ENCODE data around the gene FGFR3. TPM values are rescaled to one million over a fixed set of nuclear protein-coding genes. Genes with fewer than 3 reads are reported as not detected.

The FGFR3 gene
- total RNA-seq, 4 donors from 2014 or later, result 45.4 to 168 (median 92.4) TPM

DNA sequence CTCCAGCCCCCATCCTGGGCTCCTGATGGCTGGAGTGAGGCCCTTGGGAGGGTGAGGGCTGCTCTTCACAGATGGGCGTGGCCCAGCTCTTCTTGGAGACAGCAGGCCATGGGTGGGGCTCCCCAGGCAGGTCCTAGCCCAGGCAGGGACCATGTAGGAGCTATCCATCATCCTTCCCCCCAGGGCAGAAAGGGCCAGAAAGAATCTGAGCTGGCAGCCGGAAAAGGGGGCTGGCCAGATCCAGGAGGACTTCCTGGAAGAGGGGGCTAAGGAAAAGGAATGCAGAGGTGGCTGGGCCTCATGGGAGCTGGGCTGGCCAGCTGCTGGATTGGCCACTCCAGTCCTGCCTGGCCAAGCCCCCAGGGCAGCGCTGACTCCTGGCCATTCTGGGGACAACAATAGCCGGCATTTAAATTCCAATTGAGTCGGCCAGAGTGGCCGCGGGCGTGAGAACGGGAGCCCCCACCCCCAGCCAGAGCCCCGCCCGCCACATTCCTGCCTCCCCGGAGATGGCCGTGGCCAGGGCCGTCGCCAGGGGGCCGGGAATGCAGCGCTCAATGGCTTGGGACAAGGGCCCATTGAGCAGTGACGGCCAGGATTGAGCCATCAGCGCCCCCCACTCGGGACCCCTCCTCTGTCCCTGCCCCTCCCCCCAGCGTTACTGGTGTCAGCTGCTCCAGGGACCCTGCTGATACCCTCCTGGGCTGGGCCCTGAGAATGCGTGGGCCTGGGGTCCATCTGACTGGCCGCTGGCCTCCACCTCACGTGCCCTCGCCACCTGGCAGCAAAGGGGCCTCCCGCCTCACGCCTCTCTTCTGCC, 15.1 kb upstream of the FGFR3 start:
- no peaks in the 10 kb centered on the region for H3K4me1 ChIP-seq
- no peak overlapping the region for H3K27ac ChIP-seq
- no peaks in the 10 kb centered on the region for H3K9me3 ChIP-seq
- H3K4me3 ChIP-seq, result no peak overlapping the region
- no peak for DNase-seq
- no peaks in the 10 kb centered on the region for H3K36me3 ChIP-seq
- H3K27me3 ChIP-seq, result no peaks in the 10 kb centered on the region
- TF ChIP-seq, protein P1, sequence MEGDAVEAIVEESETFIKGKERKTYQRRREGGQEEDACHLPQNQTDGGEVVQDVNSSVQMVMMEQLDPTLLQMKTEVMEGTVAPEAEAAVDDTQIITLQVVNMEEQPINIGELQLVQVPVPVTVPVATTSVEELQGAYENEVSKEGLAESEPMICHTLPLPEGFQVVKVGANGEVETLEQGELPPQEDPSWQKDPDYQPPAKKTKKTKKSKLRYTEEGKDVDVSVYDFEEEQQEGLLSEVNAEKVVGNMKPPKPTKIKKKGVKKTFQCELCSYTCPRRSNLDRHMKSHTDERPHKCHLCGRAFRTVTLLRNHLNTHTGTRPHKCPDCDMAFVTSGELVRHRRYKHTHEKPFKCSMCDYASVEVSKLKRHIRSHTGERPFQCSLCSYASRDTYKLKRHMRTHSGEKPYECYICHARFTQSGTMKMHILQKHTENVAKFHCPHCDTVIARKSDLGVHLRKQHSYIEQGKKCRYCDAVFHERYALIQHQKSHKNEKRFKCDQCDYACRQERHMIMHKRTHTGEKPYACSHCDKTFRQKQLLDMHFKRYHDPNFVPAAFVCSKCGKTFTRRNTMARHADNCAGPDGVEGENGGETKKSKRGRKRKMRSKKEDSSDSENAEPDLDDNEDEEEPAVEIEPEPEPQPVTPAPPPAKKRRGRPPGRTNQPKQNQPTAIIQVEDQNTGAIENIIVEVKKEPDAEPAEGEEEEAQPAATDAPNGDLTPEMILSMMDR (IDR thresholded peaks at IDR 0.05), result no peak
- TF ChIP-seq POLR2A (IDR thresholded peaks at IDR 0.05), result no peak

DNA sequence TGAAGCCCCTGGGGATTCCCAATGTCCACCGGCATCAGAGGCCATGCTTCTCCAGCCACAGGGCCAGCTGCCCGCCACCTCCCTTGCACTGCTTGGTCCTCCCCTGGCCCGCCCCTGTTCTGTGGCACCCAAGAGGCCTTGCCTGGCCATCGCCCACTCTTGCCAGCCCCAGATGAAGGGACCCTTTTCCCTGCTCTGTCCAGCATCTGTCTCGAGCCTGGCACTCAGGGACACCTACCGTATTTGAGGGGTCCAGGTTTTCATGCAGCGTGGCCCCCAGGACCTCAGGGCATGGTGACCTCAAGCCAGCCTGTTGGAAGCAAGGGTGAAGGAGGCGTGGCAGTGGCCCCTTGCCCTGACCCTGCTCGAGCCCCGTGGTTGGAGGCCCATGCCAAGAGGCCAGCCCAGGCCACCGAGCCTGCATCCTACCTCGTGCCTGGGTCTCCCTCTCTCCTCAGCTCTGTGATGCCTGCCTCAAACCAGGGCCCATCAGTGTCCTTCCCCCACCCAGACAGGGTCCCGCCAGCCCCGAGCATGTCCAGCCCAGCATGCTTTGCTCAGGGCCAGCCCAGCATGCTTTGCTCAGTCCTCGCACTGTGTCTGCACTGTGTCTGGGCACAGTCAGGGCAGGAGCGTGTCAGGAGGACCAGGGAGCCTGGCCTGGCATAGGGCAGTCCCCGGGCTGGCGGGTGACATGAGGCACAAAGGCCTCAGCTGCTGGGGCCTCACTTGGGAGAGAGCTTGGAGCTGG, 14.3 kb upstream of the FGFR3 start:
- H3K36me3 ChIP-seq, result no peaks in the 10 kb centered on the region
- no peak overlapping the region for H3K4me3 ChIP-seq
- TF ChIP-seq, protein P1 (IDR thresholded peaks at IDR 0.05), result no peak
- no peak for TF ChIP-seq POLR2A (IDR thresholded peaks at IDR 0.05)
- no peak overlapping the region for H3K27ac ChIP-seq
- H3K4me1 ChIP-seq, result no peaks in the 10 kb centered on the region
- DNase-seq, result no peak
- no peaks in the 10 kb centered on the region for H3K27me3 ChIP-seq
- H3K9me3 ChIP-seq, result no peaks in the 10 kb centered on the region

DNA sequence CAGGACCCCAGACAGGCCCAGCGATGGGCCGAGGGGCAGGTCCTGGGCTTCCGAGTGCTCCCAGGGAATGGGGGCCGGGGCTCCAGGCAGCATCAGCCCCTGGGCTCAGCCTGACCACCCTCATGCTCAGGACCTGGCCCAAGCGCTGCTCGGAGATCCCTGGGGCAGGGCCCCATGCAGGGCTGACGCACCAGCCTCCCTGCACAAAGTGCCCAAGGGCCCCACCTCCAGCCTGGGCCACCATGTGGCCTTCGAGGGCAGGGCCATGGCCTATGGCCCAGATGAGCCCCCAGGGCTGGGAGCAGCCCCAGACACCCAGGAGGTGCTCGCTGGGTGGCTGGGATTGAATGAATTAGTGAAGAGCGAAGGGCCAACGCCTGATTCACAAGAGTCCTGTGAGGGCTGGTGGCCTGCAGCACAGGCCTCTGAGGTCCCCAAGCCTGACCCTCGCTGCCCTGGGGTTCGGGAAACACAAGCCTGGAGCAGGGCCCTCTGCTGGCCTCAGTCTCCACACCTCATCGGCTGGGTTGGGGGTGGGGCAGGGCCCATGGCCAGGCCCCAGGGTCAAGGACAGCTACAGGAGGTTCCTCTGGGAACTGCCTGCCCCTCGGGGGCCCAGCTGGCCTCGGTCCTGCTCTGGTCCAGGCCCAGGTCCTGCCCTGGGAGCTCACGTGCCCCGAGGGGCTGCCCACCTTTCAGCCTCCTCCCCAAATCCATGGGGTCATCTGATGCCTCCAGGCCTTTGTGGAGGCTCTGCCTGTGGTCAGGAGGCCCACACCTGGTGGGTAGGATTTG, 13.3 kb upstream of the FGFR3 start:
- no peaks in the 10 kb centered on the region for H3K9me3 ChIP-seq
- no peak for DNase-seq
- H3K4me1 ChIP-seq, result no peaks in the 10 kb centered on the region
- H3K36me3 ChIP-seq, result no peaks in the 10 kb centered on the region
- H3K4me3 ChIP-seq, result no peak overlapping the region
- no peak for TF ChIP-seq POLR2A (IDR thresholded peaks at IDR 0.05)
- TF ChIP-seq, protein P1 (IDR thresholded peaks at IDR 0.05), result no peak
- no peak overlapping the region for H3K27ac ChIP-seq
- no peaks in the 10 kb centered on the region for H3K27me3 ChIP-seq

DNA sequence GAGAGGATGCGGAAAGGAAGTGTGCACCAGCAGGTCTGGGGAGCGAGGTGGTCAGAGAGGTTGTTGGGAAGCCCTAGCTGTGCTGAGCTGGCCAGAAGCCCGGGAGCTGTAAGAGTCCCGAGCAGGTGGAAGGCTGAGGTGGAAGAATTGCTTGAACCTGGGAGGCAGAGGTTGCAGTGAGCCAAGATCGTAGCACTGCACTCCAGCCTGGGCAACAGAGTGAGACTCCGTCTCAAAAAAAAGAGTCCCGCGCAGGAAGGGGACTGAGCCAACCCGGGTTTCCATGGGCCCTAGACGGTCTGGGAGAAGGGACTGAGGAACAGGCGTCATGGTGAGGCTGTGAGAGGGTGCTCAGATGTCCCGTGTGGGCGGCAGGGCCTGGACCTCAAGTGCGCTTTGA, 12.7 kb upstream of the FGFR3 start:
- H3K27ac ChIP-seq, result no peak overlapping the region
- H3K9me3 ChIP-seq, result no peaks in the 10 kb centered on the region
- H3K4me1 ChIP-seq, result no peaks in the 10 kb centered on the region
- TF ChIP-seq POLR2A (IDR thresholded peaks at IDR 0.05), result no peak
- TF ChIP-seq, protein P1 (IDR thresholded peaks at IDR 0.05), result no peak
- no peaks in the 10 kb centered on the region for H3K27me3 ChIP-seq
- no peaks in the 10 kb centered on the region for H3K36me3 ChIP-seq
- no peak overlapping the region for H3K4me3 ChIP-seq
- no peak for DNase-seq

DNA sequence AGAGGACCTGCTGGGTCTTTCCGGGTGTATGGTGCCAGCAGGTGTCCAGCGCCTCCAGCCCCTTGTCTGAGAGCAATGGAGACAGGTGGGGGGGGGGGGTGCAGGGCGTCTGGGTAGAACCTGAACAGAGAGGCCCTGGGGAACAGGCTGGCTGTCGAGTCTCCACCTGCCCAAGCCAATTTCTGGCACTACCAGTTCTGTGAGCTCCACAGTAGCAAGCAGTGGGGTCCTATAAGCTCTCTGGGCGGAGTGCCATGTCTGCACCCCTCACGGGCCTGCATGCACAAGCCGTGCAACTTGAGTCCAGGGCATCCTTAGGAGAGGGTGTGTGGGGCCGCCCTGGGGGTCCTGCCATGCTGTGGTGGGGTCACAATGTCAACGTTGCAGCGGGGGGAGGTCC, 10.1 kb upstream of the FGFR3 start:
- no peak overlapping the region for H3K4me3 ChIP-seq
- no peaks in the 10 kb centered on the region for H3K9me3 ChIP-seq
- no peak for TF ChIP-seq POLR2A (IDR thresholded peaks at IDR 0.05)
- TF ChIP-seq, protein P1 (IDR thresholded peaks at IDR 0.05), result no peak
- H3K36me3 ChIP-seq, result no peaks in the 10 kb centered on the region
- no peaks in the 10 kb centered on the region for H3K4me1 ChIP-seq
- DNase-seq, result no peak
- H3K27me3 ChIP-seq, result no peaks in the 10 kb centered on the region
- H3K27ac ChIP-seq, result no peak overlapping the region

All from Peyer's patch (tissue), 4 donors.